Neural crest cell (in vitro differentiated cells): ENCODE results near the gene HPS1. TPM values are rescaled to one million over a fixed set of nuclear protein-coding genes. Genes with fewer than 3 reads are reported as not detected.

ENCODE experiments used
- DNase-seq: peaks from one replicate; pipeline ENCODE4 v3.0.0; 2021; ENCODE audit warnings: low read depth, mixed read lengths, low spot score
- H3K27ac Mint-ChIP-seq: one replicate; pipeline ENCODE4 v1.8.0; 2021; ENCODE audit warnings: mild to moderate bottlenecking, mixed read lengths; ENCODE audit not compliant: unreplicated experiment
- H3K27me3 Mint-ChIP-seq: 2 replicates; pipeline ENCODE4 v1.8.0; 2021; ENCODE audit warnings: low read depth, mild to moderate bottlenecking, mixed read lengths
- H3K36me3 Mint-ChIP-seq: 2 replicates; pipeline ENCODE4 v1.8.0; 2021; ENCODE audit warnings: low read depth, mild to moderate bottlenecking, mixed read lengths
- H3K4me1 Mint-ChIP-seq: 2 replicates; pipeline ENCODE4 v1.8.0; 2021; ENCODE audit warnings: mixed read lengths
- H3K4me3 Mint-ChIP-seq: one replicate; pipeline ENCODE4 v1.8.0; 2021; ENCODE audit warnings: mild to moderate bottlenecking, mixed read lengths
- H3K9me3 Mint-ChIP-seq: 2 replicates; pipeline ENCODE4 v1.8.0; 2021; ENCODE audit warnings: mixed read lengths
- total RNA-seq: library from RNA; stranded (reverse); gene quantifications from 2 replicates; pipeline ENCODE4 v1.2.1, GENCODE V29; 2021
- TF ChIP-seq, protein P1 (sequence below): fragments of 200-600 bp; sonication (generic); conservative IDR thresholded peaks from 2 replicates; pipeline ENCODE4 v1.5.0; 2021; ENCODE audit warnings: antibody characterized with exemption, mild to moderate bottlenecking

HPS1 gene
- total RNA-seq, 1 donor from 2014 or later, result 46.9 TPM

DNA sequence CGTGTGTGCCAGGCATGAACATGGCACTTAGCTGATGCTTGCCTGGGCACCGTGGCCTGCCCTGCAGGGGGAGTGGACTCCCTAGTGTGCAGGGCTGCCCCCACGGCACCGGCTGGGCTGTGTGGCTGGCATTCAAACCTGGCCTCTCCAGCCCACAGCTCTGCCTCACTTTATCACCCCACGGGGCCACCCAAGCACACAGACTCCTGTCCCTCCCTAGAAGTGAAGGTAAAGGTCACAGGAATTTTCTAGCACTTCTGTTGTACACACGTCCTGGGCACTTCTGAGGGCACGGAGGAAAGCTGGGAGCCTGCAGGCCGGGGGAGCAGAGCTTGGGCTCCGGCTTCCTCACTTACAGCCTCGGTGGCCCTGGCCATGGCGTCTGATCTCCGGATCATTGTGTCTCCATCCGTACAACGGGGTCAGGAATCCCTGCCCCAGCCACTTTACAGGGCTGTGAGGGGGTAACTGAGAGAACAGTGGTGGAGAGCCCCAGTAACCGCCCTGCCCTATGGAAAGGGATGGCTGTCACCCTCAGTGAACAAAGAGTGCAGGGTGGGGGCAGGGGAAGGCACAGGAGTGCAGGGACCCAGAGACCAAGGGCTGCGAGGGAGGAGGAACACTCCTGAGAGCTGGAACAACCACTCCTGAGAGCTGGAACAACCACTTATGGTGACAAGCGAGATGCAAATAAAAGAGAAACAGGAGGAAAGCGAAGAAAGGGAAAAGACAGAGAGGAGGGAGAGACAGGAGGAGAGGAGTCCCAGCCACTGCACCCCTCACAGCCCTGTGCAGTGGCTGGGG is 27.9 kb downstream of the HPS1 start:
- H3K27ac Mint-ChIP-seq, result no peak overlapping the region
- no peaks in the 10 kb centered on the region for H3K9me3 Mint-ChIP-seq
- H3K4me3 Mint-ChIP-seq, result no peak overlapping the region
- TF ChIP-seq, protein P1, sequence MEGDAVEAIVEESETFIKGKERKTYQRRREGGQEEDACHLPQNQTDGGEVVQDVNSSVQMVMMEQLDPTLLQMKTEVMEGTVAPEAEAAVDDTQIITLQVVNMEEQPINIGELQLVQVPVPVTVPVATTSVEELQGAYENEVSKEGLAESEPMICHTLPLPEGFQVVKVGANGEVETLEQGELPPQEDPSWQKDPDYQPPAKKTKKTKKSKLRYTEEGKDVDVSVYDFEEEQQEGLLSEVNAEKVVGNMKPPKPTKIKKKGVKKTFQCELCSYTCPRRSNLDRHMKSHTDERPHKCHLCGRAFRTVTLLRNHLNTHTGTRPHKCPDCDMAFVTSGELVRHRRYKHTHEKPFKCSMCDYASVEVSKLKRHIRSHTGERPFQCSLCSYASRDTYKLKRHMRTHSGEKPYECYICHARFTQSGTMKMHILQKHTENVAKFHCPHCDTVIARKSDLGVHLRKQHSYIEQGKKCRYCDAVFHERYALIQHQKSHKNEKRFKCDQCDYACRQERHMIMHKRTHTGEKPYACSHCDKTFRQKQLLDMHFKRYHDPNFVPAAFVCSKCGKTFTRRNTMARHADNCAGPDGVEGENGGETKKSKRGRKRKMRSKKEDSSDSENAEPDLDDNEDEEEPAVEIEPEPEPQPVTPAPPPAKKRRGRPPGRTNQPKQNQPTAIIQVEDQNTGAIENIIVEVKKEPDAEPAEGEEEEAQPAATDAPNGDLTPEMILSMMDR, result no peak
- no peaks in the 10 kb centered on the region for H3K36me3 Mint-ChIP-seq
- DNase-seq, result no peak
- no peaks in the 10 kb centered on the region for H3K27me3 Mint-ChIP-seq
- peaks cover 22% of the 10 kb centered on the region for H3K4me1 Mint-ChIP-seq

DNA sequence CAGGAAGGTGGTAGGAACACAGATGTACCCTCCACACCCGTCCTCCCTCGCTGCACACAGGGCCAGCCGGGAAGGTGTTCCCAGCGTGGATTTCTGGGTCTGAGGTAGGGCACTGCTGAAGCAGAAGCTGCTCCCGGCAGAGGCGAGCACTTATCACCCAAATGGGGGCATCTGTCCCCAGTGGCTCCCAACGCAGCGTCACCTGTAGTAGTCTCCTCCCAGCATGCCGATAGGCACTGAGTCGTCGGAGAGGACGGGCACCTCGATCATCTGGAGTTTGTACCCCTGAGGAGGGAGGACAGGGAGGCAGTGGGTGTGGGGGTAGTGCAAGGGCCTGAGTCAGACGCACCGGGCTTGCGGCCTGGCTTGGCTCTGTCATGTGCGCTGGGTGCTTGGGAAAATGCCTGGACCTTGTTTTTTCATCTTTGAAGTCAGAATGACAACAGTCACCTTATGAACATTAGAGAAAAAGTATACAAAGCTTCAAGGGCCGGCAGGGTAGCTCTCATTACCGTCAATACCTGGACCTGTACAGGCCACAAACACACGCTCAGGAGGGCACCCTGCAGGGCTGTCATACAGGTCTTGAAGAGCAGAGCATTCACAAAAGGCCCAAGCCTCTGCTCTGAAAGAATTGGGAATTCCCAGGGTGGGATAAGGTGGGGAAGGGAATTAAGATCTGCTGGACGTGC is 28.6 kb downstream of the HPS1 start:
- Mint-ChIP-seq H3K27me3 (no peaks in the 10 kb centered on the region), H3K27ac (no peak overlapping the region), H3K36me3 (no peaks in the 10 kb centered on the region)

DNA sequence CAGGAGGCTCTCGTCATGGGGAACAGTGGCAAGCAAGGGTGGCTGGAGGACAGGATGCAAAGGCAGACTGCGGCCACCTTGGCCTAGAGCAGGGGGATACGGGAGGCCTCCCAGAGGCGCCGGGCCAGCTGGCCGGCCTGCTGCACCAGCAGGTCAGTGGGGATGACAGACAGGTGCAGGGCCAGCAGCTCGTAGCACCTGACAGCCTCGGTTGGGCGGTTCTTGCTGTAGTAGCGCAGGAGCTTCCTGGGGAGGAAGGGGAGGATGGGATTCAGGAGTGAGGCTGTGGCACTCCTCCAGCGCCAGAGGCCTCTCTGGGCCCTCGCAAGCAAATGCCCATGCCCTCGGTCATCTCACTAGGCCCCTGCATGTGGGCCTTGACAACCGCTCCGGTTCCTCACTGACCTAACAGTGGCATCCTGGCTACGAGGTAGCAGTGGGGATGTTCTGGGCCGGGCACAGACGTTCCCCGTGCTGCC is 29.2 kb downstream of the HPS1 start:
- no peaks in the 10 kb centered on the region for H3K27me3 Mint-ChIP-seq
- no peak overlapping the region for H3K4me3 Mint-ChIP-seq
- peaks cover 22% of the 10 kb centered on the region for H3K4me1 Mint-ChIP-seq
- H3K9me3 Mint-ChIP-seq, result no peaks in the 10 kb centered on the region
- TF ChIP-seq, protein P1, result no peak
- no peak overlapping the region for H3K27ac Mint-ChIP-seq
- no peaks in the 10 kb centered on the region for H3K36me3 Mint-ChIP-seq
- no peak for DNase-seq

More for the DNA sequence above, 28.6 kb downstream of the HPS1 start:
- Mint-ChIP-seq H3K9me3 (no peaks in the 10 kb centered on the region), H3K4me1 (peaks cover 22% of the 10 kb centered on the region), H3K4me3 (no peak overlapping the region)
- TF ChIP-seq, protein P1, result no peak
- DNase-seq, result no peak

DNA sequence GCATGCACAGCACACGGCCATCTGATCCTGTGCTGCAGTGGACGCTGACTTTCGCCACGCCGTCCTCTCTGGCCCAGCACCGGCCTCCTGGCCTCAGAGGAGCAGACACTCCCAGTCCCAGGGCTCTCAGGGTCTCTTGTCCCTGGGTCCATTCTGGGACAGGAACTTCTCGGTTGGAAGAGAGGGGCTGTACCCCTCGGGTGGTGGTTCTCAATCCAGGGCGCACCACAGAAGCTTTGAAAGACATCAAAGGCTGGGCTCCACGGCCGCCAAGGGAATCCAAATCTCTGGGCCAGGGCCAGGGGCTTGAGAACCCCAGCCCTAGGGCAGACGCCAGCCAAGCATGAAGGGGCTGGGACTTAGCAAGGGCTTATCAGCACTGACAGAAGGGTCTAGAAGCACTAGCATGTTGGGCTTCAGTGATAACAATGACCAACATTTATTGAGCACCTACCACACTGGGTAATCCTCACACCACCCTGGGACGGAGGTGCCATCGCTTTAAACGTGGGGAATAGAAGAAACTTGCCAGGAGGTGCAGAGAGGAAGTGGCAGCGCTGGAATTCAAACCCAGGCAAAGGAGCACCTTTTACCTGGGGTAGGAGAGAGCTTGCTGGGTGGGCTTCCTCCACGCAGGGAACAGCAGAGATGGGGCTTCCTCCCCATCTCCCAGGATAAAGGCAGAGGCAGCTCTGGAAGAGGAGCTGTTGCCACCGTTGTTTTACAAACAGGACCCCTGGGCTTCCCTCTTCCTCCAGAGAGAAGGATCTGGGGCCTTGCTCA is 29.9 kb downstream of the HPS1 start:
- Mint-ChIP-seq H3K36me3 (no peaks in the 10 kb centered on the region), H3K27me3 (no peaks in the 10 kb centered on the region), H3K4me1 (peaks cover 22% of the 10 kb centered on the region), H3K4me3 (no peak overlapping the region), H3K27ac (no peak overlapping the region), H3K9me3 (no peaks in the 10 kb centered on the region)
- TF ChIP-seq, protein P1, result no peak
- DNase-seq, result no peak

DNA sequence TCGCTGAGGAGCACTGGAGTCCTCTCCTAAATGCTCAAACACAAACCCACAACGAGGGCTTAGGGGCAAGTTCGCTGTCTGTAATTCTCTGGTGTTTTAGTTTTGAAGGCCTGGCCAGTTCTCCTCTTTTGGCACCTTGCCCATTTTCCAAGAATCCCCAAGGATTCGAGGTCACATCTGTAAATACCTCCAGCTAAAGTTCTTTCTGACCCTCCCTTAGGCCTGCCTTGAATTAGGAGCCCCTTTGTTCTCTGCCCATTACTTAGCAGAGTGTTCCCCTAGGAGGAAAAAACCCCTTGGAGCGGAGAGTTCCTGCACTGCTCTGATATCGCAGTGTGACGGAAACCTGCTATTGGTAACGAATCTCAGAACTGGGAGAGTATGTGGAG is 31.0 kb downstream of the HPS1 start:
- H3K27me3 Mint-ChIP-seq, result no peaks in the 10 kb centered on the region
- peaks cover 22% of the 10 kb centered on the region for H3K4me1 Mint-ChIP-seq
- H3K4me3 Mint-ChIP-seq, result no peak overlapping the region
- H3K9me3 Mint-ChIP-seq, result no peaks in the 10 kb centered on the region
- TF ChIP-seq, protein P1, result no peak
- no peak for DNase-seq
- H3K27ac Mint-ChIP-seq, result peak overlapping the region; percentile 57
- H3K36me3 Mint-ChIP-seq, result no peaks in the 10 kb centered on the region
